HL-60/S4 (cell line): ENCODE results near the gene ACACB.

Experiments
- in situ Hi-C: fragments of 300-500 bp; cut with MboI; formaldehyde crosslinking; loops from 2 replicates; pipeline ENCODE4 v1.14.3; 2022; ENCODE audit warnings: low sequenced_read_pairs

The ACACB gene

DNA sequence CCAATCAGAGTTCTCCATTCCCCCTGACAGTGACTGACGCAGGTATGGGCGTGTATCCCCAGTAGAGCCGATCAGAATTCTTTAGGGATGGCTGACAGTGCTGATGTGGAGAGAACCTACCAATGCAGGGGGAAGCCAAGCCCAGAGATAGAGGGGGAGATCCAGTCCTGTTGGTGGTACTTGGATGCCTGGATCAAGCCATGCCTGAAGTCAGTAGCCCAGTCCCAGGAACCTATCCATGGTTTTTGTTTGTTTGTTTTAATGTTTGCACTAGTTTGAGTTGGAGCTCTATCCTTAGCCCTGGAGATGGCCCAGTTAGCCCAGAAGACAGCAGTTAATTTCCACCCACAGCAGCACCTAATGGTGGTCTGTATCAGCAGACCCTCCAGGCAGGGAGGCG is 152.5 kb downstream of the ACACB start:
- in situ Hi-C loops, result no loop called here

DNA sequence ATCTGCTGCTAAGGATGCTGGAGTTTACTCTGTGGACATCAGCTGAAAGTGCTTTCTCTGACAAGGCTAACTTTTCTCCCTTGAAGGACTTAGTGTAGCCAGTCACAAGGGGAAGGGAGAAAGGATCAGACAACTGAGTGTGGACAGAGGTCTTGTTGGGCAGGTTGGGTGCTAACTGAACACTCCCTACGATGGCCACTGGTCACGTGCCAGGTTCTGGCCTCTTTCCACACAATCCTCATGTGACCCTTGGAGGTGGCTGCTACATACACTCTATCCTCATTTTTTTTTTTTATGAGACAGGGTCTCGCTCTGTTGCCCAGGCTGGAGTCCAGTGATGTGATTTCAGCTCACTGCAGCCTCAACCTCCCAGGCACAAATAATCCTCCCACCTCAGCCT is 153.0 kb downstream of the ACACB start:
- in situ Hi-C loops, result no loop called here

DNA sequence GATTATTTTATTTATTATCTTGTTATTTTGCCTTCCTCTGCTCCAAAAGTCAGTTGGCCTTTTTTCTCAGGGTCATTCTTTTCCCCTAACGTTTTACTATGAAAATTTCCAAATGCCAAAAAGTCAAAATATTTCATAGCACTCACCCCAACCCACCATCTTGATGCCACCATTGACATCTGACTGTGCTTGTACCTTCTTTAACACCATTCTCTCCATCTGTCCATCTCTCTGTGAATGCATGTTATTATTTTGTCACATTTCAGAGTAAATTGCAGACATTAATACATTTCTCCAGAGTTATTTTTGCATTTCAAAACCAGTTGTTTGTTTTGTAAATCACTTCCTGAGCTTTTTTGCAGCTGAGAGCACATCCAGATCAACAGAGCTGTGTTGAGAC is 154.1 kb downstream of the ACACB start:
- in situ Hi-C loops, result no loop called here

DNA sequence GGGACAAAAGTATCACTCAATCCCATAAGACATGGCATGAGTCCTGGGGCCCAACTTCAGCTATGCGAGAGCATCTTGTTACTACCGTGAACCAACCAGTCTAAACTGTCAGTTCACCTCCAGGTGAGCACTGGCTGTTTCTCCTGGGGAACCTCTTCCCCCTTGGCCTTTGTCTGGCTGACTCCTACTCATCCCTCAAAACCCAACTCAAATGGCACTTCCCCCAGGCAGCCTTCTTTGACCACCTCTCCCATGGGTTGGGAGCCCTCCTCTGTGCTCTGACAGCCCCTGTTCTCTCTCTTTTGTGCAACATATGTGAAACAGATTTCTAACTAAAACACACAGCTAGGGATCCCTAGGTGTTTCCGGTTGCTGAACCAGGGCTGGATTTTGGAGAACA is 155.0 kb downstream of the ACACB start:
- in situ Hi-C loops, result no loop called here

DNA sequence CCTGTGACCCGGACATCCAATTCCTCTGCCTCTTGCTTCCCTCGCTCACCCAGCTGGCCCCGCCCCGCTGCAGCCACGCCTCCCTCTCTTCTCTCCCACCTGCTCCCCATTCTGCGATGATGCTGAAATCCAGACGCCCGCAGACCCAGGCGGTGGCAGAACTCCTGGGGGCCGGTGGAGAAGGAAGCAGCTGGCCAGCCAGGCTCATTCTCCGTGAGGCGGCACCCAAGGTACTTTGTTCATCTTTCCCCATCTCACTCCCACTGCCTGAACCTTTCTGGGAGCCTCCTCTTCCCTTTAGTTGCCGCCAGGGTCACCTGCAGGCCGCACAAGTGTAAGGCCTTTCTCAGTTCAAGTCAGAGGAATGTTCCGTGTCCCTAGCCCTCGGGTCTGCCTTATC is 157.0 kb downstream of the ACACB start:
- in situ Hi-C loops, result no loop called here

- in situ Hi-C loops, result no loop called here
Measured at GRCh38 chr12:109274381-109274780, 158.0 kb downstream of the ACACB start.

GRCh38 chr12:109275173-109275572 is 158.8 kb downstream of the ACACB start:
- in situ Hi-C loops, result no loop called here

- in situ Hi-C loops, result no loop called here
Measured at GRCh38 chr12:109276160-109276559, 159.8 kb downstream of the ACACB start.

DNA sequence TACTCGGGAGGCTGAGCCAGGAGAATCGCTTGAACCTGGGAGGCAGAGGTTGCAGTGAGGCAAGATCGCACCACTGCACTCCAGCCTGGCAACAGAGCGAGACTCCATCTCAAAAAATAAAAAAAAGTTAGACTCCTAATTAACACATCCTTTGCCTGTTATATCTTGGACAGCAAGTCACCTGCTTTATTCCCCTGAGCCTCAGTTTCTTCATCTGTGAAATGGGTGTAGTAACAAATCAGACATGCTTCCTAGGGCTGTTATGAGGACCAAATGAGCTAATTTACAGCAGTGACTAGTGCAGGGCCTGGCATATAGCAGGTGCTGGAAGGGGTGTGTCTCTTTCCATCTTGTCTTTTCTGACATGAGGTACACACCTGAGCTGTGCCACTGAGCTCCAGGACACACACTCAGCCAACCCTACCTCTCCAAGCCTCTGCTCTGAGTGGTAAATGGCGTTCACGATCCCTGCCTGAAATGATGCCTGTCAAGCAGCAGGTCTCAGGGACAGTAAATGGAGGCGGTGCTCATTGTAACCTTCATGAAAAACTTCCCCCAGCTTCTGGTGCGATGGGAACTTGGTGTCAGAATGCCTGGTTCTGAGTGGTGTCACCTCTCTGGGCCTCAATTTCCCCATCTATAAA is 161.0 kb downstream of the ACACB start:
- in situ Hi-C loops, result no loop called here

GRCh38 chr12:109277899-109278762 is 161.7 kb downstream of the ACACB start:
- in situ Hi-C loops, result no loop called here

DNA sequence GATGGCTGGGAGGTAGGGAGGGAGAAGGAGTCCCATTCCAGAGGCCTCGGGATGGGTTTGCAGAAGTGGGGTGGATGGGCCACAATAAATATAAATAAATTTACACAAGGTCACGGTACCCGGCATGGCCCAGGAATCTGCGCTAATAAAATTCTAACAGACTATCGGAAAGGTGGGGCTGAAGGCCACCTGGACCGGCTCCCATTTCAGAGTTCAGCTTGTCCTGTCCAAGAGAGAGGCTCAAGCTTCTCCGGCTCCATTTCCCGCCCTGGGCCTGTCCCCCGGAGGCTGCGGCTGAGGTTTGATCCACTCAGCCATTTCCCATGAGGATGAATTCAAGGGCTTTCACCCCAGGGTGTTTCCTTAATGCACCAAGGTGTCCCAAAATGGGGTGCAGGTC is 162.5 kb downstream of the ACACB start:
- in situ Hi-C loops, result no loop called here

GRCh38 chr12:109279525-109279924 is 163.1 kb downstream of the ACACB start:
- in situ Hi-C loops, result no loop called here

- in situ Hi-C loops, result no loop called here
Measured at GRCh38 chr12:109281452-109281851, 165.1 kb downstream of the ACACB start.

- in situ Hi-C loops, result no loop called here
Measured at GRCh38 chr12:109284392-109284791, 168.0 kb downstream of the ACACB start.

- in situ Hi-C loops, result no loop called here
Measured at GRCh38 chr12:109286252-109286651, 169.9 kb downstream of the ACACB start.

- in situ Hi-C loops, result no loop called here
Measured at GRCh38 chr12:109286652-109287051, 170.3 kb downstream of the ACACB start.

- in situ Hi-C loops, result no loop called here
Measured at GRCh38 chr12:109287181-109287580, 170.8 kb downstream of the ACACB start.

DNA sequence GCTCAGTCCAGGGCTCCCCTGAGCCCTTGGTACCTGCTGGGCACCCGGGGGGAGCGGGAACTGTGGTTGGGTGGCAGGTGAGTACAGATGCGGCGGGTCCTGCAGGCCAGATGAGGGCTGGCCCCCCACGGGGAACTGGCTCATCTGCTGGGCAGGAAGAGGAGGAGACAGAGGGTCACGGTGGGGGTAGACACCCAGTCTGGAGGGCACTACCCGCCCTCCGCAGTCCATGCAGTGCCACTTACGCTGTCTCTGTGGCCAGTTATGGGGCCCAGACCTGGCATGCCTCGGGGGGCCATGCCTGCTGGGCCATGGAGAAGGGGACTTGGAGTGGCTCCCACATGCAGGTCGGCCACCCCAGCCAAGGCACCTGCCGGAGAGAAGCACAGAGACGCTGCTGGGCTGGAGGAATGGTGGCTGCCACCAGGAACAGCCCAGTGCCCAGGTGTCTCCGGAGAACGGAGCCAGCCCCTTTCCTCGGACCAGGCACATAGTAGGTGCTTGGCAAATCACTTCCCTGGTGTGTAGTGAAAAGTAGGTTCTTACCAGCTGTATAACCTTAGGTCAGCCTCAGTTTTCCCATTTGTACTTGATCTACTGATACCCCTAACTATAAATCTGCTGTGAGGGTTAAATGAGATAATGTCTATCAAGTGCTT is 171.6 kb downstream of the ACACB start:
- in situ Hi-C loops, result no loop called here

GRCh38 chr12:109288571-109288970 is 172.2 kb downstream of the ACACB start:
- in situ Hi-C loops, result no loop called here

DNA sequence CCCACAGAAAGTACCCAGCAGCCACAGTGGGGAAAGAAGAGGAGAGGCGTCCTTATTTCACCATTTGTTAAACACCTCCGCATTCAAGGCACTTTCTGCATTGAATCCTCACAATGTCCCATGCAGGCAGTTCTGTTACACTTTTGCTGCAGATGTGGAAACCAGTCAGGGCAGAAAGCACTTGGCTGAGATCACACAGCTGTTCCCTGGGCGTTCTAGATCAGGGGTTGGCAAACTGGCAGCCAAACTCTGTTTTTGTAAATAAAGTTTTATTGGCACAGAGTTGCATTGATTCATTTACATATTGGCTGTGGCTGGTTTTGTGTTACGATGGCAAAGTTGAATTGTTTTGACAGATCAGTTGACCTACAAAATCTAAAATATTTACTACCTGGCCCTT is 172.6 kb downstream of the ACACB start:
- in situ Hi-C loops, result no loop called here

DNA sequence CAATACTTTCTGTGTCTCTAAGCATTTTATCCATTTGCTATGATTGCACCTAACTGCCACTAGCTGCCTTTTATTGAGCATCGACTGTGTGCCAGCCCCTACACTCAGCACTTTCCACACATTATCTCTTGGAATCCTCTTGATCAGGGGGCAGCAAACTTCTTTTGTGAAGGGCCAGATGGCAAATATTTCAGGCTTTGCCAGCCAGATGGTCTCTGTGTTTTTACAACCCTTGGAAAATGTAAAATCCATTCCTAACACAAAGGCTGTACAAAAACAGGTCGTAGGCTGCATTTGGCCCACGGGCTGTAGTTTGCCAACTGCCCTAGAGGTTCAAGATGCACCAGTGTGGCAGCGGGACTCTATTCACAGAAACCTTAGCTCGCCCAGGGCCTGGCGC is 173.2 kb downstream of the ACACB start:
- in situ Hi-C loops, result no loop called here

DNA sequence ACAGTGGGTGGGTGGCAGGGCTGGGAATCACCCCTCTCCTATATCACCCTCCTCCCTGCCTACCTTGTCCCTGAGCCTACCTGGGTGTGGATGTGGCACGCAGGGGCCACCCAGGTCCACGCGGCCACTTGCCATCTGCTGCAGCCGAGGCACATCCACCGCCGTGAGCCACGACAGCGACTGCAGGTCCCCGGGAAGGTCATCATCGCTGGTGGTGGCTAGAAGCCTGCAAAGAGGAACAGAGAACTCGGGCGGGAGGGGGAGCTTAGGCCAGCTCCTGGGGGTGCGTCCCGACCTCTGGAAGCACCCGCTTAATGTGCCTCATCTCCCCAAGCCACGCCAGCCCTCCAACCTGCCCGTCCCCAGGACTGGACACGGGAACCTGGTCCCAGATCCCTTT is 173.7 kb downstream of the ACACB start:
- in situ Hi-C loops, result no loop called here
